HepG2 (cell line): Measurements from ENCODE around the gene ACSL6. TPM values are rescaled to one million over a fixed set of nuclear protein-coding genes. Genes with fewer than 3 reads are reported as not detected.
A peak's percentile ranks its signal among the peaks of the same experiment; 100 is the strongest.

Source experiments
- DPF2 ChIP-seq: sonication (generic); formaldehyde crosslinking; IDR thresholded peaks from 2 replicates; pipeline ENCODE4 v1.4.0; 2020; ENCODE audit warnings: mild to moderate bottlenecking, low read depth, missing genetic modification reagents, borderline replicate concordance
- DR1 ChIP-seq: sonication (generic); formaldehyde crosslinking; IDR thresholded peaks from 2 replicates; pipeline ENCODE4 v1.8.0; 2021; ENCODE audit warnings: mild to moderate bottlenecking, missing genetic modification reagents, inconsistent platforms
- EP300 ChIP-seq, 3 experiments: sonication (generic) in 1 of 3; formaldehyde crosslinking in 1 of 3; IDR thresholded peaks; 2 replicates each; pipeline versions ENCODE4 v1.5.1 to v1.6.1; 2011 to 2020; ENCODE audit warnings: low read depth in 2 of 3, low read length in 2 of 3, borderline replicate concordance in 1 of 3, improper control_type of control experiment in 1 of 3, mild to moderate bottlenecking in 1 of 3, missing genetic modification reagents in 1 of 3, moderate library complexity in 1 of 3
- MAFK ChIP-seq, 2 experiments: IDR thresholded peaks in 1 of 2; conservative IDR thresholded peaks in 1 of 2; 2 replicates each; pipeline ENCODE4 v1.6.1; 2011; ENCODE audit warnings: improper control_type of control experiment in 2 of 2, low read length in 2 of 2
- NR2C2 ChIP-seq: sonication (generic); formaldehyde crosslinking; IDR thresholded peaks from 2 replicates; pipeline ENCODE4 v1.4.0; 2020; ENCODE audit warnings: missing genetic modification reagents, mild to moderate bottlenecking, moderate library complexity, borderline replicate concordance
- SMAD3 ChIP-seq: sonication (generic); formaldehyde crosslinking; IDR thresholded peaks from 2 replicates; pipeline ENCODE4 v1.4.0; 2020; ENCODE audit warnings: missing genetic modification reagents
- SOX5 ChIP-seq: IDR thresholded peaks from 2 replicates; pipeline ENCODE4 v1.6.1; 2016; ENCODE audit warnings: borderline replicate concordance
- SOX6 ChIP-seq, 2 experiments: fragments of 450-650 bp in 1 of 2; sonication (generic) in 1 of 2; formaldehyde crosslinking in 1 of 2; IDR thresholded peaks; 2 replicates each; pipeline versions ENCODE4 v1.4.0 to v1.6.1; 2017 to 2020; ENCODE audit warnings: antibody characterized with exemption in 1 of 2, mild to moderate bottlenecking in 1 of 2, missing genetic modification reagents in 1 of 2
- polyA plus RNA-seq, 8 experiments: library from polyadenylated mRNA; depleted of rRNA in 3 of 8; stranded (reverse) in 7 of 8; unstranded in 1 of 8; fragments of >200 nt; fragmentation: Illumina TruSeq in 4 of 8; extraction: Trizol in 4 of 8; gene quantifications; 2 replicates each; pipeline versions ENCODE4 v1.2.1 to v1.2.3, GENCODE V29; 2011 to 2016; ENCODE audit warnings: low read depth in 4 of 8, missing spikeins in 1 of 8, mixed read lengths in 1 of 8; ENCODE audit not compliant: insufficient read depth in 1 of 8
- total RNA-seq, 5 experiments: library from RNA; depleted of rRNA; stranded (reverse); fragments of >200 nt; fragmentation: Illumina TruSeq; extraction: Trizol; gene quantifications; 2 replicates each; pipeline ENCODE4 v1.2.3, GENCODE V29; 2016; ENCODE audit warnings: low read depth in 1 of 5
- TF ChIP-seq, protein P1 (sequence below): sonication (generic); formaldehyde crosslinking; IDR thresholded peaks from 2 replicates; pipeline ENCODE4 v1.9.0; 2021; ENCODE audit warnings: missing genetic modification reagents, borderline replicate concordance
- TF ChIP-seq, protein P2 (sequence below): sonication (generic); formaldehyde crosslinking; IDR thresholded peaks from 2 replicates; pipeline ENCODE4 v1.5.0; 2020; ENCODE audit warnings: missing genetic modification reagents
- TF ChIP-seq, protein P3 (sequence below): IDR thresholded peaks from 2 replicates; pipeline ENCODE4 v1.6.1; 2016; ENCODE audit warnings: missing compliant biosample characterization, missing genetic modification reagents, borderline replicate concordance
- TF ChIP-seq, protein P4 (sequence below): IDR thresholded peaks from 2 replicates; pipeline ENCODE4 v1.4.0; 2020; ENCODE audit warnings: mild to moderate bottlenecking, missing genetic modification reagents
- TF ChIP-seq, protein P5 (sequence below): sonication (generic); formaldehyde crosslinking; conservative IDR thresholded peaks from 2 replicates; pipeline ENCODE4 v1.8.1; 2023; ENCODE audit warnings: missing genetic modification reagents

The ACSL6 gene
- total and polyA plus RNA-seq, 2 of the 13 experiments (the other 11 are each of a cell fraction or from before 2014, with no cell fraction given): 3.7 to 3.8 TPM

DNA sequence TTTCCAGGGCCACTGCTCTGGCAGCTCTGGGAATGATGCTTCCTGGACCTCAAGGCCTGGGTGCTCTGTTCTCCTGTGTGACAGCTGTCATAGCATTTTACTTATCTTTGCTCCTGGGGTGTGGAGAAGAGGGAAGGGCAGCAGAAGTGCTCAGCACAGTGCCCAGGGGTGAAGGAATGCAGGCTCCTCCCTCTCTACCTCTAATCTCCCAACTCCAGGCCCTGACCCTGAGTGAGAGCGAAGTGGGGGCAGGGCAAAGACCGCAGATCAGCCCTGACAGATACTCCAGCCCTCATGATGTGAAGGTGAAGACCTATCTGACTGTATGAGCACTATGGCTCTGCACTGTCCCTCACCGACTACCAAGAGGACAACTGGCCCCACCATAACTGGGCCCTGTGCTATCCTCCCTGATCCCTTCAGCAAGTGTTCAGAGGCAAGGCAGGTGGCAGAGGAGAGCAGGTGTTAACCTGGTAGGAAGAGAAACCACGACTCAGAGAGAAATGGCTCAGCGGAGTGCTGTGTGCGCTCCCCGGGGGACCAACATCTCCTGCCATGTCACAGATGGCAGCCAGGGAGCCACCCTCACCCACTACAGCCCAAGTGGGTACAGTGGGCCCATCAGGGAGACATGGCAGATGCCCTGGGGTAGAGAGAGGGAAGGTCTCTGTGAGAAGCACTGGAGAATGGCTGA is 16.8 kb downstream of the ACSL6 start (continued):
- TF ChIP-seq, protein P1, sequence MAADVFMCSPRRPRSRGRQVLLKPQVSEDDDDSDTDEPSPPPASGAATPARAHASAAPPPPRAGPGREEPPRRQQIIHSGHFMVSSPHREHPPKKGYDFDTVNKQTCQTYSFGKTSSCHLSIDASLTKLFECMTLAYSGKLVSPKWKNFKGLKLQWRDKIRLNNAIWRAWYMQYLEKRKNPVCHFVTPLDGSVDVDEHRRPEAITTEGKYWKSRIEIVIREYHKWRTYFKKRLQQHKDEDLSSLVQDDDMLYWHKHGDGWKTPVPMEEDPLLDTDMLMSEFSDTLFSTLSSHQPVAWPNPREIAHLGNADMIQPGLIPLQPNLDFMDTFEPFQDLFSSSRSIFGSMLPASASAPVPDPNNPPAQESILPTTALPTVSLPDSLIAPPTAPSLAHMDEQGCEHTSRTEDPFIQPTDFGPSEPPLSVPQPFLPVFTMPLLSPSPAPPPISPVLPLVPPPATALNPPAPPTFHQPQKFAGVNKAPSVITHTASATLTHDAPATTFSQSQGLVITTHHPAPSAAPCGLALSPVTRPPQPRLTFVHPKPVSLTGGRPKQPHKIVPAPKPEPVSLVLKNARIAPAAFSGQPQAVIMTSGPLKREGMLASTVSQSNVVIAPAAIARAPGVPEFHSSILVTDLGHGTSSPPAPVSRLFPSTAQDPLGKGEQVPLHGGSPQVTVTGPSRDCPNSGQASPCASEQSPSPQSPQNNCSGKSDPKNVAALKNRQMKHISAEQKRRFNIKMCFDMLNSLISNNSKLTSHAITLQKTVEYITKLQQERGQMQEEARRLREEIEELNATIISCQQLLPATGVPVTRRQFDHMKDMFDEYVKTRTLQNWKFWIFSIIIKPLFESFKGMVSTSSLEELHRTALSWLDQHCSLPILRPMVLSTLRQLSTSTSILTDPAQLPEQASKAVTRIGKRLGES: no peak
- 0 out of 4 replicates have a peak, but pooled peaks of 1 of the 2 experiments have one; percentile 44 for TF ChIP-seq EP300 (IDR thresholded peaks at IDR 0.05; ENCODE audit: low read depth in 2 of 2, low read length in 2 of 2)
- no peak; the same call in 1 of the 2 replicates for TF ChIP-seq EP300 (CRISPR knock-in tag; IDR thresholded peaks at IDR 0.05; ENCODE audit: borderline replicate concordance)
- TF ChIP-seq NR2C2: 0 out of 2 replicates have a peak, but pooled peaks have one; percentile 25
- TF ChIP-seq, protein P2, sequence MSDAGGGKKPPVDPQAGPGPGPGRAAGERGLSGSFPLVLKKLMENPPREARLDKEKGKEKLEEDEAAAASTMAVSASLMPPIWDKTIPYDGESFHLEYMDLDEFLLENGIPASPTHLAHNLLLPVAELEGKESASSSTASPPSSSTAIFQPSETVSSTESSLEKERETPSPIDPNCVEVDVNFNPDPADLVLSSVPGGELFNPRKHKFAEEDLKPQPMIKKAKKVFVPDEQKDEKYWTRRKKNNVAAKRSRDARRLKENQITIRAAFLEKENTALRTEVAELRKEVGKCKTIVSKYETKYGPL (CRISPR knock-in tag): no peak
- TF ChIP-seq, protein P3, sequence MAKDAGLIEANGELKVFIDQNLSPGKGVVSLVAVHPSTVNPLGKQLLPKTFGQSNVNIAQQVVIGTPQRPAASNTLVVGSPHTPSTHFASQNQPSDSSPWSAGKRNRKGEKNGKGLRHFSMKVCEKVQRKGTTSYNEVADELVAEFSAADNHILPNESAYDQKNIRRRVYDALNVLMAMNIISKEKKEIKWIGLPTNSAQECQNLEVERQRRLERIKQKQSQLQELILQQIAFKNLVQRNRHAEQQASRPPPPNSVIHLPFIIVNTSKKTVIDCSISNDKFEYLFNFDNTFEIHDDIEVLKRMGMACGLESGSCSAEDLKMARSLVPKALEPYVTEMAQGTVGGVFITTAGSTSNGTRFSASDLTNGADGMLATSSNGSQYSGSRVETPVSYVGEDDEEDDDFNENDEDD: peak; percentile 44; the same call in 1 of the 2 replicates
- TF ChIP-seq DPF2 (CRISPR knock-in tag): 0 out of 2 replicates have a peak, but pooled peaks have one; percentile 50
- TF ChIP-seq, protein P4, sequence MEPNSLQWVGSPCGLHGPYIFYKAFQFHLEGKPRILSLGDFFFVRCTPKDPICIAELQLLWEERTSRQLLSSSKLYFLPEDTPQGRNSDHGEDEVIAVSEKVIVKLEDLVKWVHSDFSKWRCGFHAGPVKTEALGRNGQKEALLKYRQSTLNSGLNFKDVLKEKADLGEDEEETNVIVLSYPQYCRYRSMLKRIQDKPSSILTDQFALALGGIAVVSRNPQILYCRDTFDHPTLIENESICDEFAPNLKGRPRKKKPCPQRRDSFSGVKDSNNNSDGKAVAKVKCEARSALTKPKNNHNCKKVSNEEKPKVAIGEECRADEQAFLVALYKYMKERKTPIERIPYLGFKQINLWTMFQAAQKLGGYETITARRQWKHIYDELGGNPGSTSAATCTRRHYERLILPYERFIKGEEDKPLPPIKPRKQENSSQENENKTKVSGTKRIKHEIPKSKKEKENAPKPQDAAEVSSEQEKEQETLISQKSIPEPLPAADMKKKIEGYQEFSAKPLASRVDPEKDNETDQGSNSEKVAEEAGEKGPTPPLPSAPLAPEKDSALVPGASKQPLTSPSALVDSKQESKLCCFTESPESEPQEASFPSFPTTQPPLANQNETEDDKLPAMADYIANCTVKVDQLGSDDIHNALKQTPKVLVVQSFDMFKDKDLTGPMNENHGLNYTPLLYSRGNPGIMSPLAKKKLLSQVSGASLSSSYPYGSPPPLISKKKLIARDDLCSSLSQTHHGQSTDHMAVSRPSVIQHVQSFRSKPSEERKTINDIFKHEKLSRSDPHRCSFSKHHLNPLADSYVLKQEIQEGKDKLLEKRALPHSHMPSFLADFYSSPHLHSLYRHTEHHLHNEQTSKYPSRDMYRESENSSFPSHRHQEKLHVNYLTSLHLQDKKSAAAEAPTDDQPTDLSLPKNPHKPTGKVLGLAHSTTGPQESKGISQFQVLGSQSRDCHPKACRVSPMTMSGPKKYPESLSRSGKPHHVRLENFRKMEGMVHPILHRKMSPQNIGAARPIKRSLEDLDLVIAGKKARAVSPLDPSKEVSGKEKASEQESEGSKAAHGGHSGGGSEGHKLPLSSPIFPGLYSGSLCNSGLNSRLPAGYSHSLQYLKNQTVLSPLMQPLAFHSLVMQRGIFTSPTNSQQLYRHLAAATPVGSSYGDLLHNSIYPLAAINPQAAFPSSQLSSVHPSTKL (CRISPR knock-in tag): peak; percentile 51
- no peak for TF ChIP-seq SOX6 (IDR thresholded peaks at IDR 0.05)
- peak; percentile 57 for TF ChIP-seq SOX6 (CRISPR knock-in tag; IDR thresholded peaks at IDR 0.05)
- TF ChIP-seq DR1: no peak
- no peak for TF ChIP-seq SMAD3 (CRISPR knock-in tag)
- no peak for TF ChIP-seq MAFK (conservative IDR thresholded peaks at IDR 0.05 in 1 of 2, IDR thresholded peaks at IDR 0.05 in 1 of 2; ENCODE audit: low read length in 2 of 2)
- TF ChIP-seq, protein P5, sequence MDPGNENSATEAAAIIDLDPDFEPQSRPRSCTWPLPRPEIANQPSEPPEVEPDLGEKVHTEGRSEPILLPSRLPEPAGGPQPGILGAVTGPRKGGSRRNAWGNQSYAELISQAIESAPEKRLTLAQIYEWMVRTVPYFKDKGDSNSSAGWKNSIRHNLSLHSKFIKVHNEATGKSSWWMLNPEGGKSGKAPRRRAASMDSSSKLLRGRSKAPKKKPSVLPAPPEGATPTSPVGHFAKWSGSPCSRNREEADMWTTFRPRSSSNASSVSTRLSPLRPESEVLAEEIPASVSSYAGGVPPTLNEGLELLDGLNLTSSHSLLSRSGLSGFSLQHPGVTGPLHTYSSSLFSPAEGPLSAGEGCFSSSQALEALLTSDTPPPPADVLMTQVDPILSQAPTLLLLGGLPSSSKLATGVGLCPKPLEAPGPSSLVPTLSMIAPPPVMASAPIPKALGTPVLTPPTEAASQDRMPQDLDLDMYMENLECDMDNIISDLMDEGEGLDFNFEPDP (CRISPR knock-in tag): no peak
- 0 out of 2 replicates have a peak, but pooled peaks have one; percentile 29 for TF ChIP-seq SOX5 (CRISPR knock-in tag)
